Measurements from ENCODE around the gene NDUFV1. TPM values are rescaled to one million over a fixed set of nuclear protein-coding genes. Genes with fewer than 3 reads are reported as not detected.
"Not testable (repeated sequence)": the region's sequence is repeated elsewhere in the genome, so short reads cannot be mapped to it uniquely, and the experiment has no call there.

NDUFV1 gene
- total RNA-seq, 4 donors from 2014 or later = 306 to 608 (median 365) TPM

DNA sequence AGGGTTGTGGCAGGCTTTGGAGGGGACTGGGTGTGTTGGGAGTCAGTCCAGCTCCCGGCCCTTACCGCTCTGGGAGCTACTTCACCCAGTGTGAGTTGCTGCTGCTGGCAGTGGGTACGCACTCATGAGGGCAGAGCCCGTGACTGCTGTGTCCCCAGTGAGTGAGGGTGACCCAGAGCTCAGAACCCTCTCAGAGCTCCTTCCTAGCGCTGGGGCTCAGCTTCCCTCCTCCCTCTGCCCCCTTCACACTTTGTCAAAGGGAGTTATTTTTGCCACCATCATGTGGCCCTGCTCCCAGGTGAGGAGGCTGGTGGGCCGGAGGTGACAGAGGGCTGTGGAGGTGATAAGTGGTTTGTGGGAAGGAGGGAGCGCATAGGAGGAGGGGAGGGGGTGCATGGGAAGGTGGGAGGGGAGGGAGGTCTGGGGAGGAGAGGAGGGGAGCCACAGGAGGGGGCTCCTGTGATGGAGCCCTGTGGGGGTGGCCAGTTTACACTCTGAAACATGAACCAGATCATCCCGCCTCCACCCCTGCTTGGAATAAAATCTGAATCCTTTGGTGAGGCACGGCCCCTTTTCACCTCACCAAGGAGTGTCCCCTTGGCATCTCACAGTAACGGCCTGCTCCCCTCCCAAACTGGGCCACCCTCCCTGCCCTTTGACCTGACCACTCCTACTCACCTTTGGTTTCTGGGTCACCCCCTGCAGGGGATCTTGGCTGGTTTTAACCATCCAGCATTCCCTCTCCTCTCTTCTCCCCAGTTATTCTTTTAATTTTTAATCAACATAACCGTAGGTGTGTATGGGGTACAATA is 9.9 kb downstream of the NDUFV1 start:
- Histone ChIP-seq H3K27ac (no peak overlapping the region), H3K4me1 (peaks cover 0 to 8% of the 10 kb centered on the region in 2 donors), H3K4me3 (no peak overlapping the region), H3K9me3 (no peaks in the 10 kb centered on the region), H3K27me3 (peaks cover 0 to 2% (median 0%) of the 10 kb centered on the region in 3 donors), H3K36me3 (peaks cover 0 to 12% of the 10 kb centered on the region in 2 donors)
- intact Hi-C loops (cut with DNase I; ENCODE audit: low total_unique reads) (no loop called here), in situ Hi-C loops (cut with MboI; ENCODE audit: low sequenced_read_pairs in 4 of 4) (no loop called here)
- TF ChIP-seq POLR2A (IDR thresholded peaks at IDR 0.05) = no peak
- DNase-seq = no peak
- ATAC-seq = no peak

DNA sequence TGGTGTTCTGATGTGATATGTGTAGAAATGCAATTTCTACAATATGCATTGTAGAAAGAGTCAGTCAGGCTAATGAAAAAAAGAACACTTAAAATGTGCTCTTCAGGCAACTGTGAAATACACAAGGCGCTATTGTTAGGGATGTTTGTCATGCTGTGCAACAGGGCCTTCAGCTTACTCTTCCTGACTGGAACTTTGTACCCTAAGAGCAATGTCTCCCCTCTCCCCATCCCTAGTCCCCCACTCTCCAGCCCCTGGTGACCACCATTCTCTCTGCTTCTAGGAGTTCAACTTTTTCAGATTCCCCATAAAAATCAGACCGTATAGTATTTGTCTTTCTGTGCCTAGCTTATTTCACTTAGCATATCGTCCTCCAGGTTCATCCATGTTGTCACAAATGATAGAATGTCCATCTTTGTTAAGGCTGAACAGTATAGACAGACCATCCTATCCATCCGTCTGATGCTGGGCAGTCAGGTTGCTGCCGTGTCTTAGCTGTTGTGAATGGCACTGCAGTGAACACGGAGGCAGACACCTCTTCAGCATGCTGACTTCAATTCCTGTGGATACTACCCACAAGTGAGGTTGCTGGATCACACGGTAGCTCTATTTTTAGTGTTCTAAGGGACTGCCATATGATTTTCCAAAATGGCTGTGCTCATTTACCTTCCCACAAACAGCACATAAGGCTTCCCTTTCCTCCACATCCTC is 10.7 kb downstream of the NDUFV1 start:
- no peaks in the 10 kb centered on the region for H3K9me3 ChIP-seq
- H3K27ac ChIP-seq = no peak overlapping the region
- no peak for ATAC-seq
- intact Hi-C loops (cut with DNase I; ENCODE audit: low total_unique reads) (no loop called here), in situ Hi-C loops (cut with MboI; ENCODE audit: low sequenced_read_pairs in 4 of 4) (no loop called here)
- peaks cover 0 to 2% (median 0%) of the 10 kb centered on the region in 3 donors for H3K27me3 ChIP-seq
- H3K4me3 ChIP-seq = no peak overlapping the region
- peaks cover 0 to 8% of the 10 kb centered on the region in 2 donors for H3K4me1 ChIP-seq
- H3K36me3 ChIP-seq = peaks cover 0 to 5% of the 10 kb centered on the region in 2 donors
- no peak for TF ChIP-seq POLR2A (IDR thresholded peaks at IDR 0.05)
- TF ChIP-seq, protein P1, sequence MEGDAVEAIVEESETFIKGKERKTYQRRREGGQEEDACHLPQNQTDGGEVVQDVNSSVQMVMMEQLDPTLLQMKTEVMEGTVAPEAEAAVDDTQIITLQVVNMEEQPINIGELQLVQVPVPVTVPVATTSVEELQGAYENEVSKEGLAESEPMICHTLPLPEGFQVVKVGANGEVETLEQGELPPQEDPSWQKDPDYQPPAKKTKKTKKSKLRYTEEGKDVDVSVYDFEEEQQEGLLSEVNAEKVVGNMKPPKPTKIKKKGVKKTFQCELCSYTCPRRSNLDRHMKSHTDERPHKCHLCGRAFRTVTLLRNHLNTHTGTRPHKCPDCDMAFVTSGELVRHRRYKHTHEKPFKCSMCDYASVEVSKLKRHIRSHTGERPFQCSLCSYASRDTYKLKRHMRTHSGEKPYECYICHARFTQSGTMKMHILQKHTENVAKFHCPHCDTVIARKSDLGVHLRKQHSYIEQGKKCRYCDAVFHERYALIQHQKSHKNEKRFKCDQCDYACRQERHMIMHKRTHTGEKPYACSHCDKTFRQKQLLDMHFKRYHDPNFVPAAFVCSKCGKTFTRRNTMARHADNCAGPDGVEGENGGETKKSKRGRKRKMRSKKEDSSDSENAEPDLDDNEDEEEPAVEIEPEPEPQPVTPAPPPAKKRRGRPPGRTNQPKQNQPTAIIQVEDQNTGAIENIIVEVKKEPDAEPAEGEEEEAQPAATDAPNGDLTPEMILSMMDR (IDR thresholded peaks at IDR 0.05 in 4 of 5, conservative IDR thresholded peaks at IDR 0.05 in 1 of 5) = no peak
- no peak for DNase-seq

DNA sequence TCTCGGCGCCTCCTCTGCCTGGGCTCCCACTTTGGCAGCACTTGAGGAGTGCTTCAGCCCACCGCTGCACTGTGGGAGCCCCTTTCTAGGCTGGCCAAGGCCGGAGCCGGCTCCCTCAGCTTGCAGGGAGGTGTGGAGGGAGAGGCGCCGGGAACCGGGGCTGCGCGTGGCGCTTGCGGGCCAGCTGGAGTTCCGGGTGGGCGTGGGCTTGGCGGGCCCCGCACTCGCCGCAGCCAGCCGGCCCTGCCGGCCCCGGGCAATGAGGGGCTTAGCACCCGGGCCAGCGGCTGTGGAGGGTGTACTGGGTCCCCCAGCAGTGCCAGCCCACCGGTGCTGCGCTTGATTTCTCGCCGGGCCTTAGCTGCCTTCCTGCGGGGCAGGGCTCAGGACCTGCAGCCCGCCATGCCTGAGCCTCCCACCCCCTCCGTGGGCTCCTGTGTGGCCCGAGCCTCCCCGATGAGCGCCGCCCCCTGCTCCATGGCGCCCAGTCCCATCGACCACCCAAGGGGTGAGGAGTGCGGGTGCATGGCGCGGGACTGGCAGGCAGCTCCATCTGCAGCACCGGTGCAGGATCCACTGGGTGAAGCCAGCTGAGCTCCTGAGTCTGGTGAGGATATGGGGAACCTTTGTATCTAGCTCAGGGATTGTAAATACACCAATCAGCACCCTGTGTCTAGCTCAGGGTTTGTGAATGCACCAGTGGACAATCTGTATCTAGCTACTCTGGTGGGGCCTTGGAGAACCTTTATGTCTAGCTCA is 12.3 kb downstream of the NDUFV1 start:
- in situ Hi-C loops (cut with MboI; ENCODE audit: low sequenced_read_pairs in 4 of 4); H3K4me1 ChIP-seq; H3K9me3 ChIP-seq; intact Hi-C loops (cut with DNase I; ENCODE audit: low total_unique reads); H3K4me3 ChIP-seq; H3K36me3 ChIP-seq; DNase-seq; H3K27ac ChIP-seq; ATAC-seq; H3K27me3 ChIP-seq: not testable (repeated sequence)

DNA sequence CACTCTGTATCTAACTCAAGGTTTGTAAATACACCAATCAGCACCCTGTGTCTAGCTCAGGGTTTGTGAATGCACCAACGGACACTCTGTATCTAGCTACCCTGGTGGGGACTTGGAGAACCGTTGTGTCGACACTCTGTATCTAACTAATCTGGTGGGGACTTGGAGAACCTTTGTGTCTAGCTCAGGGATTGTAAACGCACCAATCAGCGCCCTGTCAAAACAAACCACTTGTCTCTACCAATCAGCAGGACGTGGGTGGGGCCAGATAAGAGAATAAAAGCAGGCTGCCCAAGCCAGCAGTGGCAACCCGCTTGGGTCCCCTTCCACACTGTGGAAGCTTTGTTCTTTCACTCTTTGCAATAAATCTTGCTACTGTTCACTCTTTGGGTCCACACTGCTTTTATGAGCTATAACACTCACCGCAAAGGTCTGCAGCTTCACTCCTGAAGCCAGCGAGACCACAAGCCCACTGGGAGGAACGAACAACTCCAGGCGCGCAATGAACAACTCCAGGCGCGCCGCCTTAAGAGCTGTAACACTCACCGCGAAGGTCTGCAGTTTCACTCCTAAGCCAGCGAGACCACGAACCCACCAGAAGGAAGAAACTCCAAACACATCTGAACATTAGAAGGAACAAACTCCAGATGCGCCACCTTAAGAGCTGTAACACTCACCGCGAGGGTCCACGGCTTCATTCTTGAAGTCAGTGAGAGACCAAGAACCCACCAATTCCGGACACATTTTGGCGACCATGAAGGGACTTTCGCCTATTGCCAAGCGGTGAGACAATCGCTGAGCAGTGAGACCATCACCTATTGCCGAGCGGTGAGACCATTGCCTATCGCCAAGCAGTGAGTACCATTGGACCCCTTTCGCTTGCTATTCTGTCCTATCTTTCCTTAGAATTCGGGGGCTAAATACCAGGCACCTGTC is 13.2 kb downstream of the NDUFV1 start:
- ATAC-seq; H3K27me3 ChIP-seq; in situ Hi-C loops (cut with MboI; ENCODE audit: low sequenced_read_pairs in 4 of 4); H3K9me3 ChIP-seq; H3K27ac ChIP-seq; H3K36me3 ChIP-seq; H3K4me3 ChIP-seq; intact Hi-C loops (cut with DNase I; ENCODE audit: low total_unique reads); DNase-seq; H3K4me1 ChIP-seq: not testable (repeated sequence)

DNA sequence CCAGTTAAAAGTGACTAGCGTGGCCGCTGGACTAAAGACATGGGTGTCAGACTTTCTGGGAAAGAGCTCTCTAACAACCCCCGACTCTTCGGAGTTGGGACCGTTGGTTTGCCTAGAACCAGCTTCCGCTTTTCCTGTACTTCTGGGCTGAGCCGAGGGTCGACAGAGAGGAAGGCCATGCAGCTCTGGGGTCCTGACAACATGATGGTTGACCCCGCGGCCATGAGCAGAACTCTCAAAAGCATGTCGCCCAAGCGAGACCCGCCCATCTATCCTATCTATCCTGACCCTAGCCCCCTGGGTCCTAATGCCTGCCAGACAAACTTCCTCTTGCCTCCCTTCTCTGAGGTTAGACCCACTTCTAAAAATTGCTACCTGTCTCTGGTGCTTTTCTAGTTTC is 13.9 kb downstream of the NDUFV1 start:
- H3K4me3 ChIP-seq; ATAC-seq; H3K27ac ChIP-seq; in situ Hi-C loops (cut with MboI; ENCODE audit: low sequenced_read_pairs in 4 of 4); H3K9me3 ChIP-seq; H3K36me3 ChIP-seq; H3K27me3 ChIP-seq; DNase-seq; H3K4me1 ChIP-seq; intact Hi-C loops (cut with DNase I; ENCODE audit: low total_unique reads): not testable (repeated sequence)

DNA sequence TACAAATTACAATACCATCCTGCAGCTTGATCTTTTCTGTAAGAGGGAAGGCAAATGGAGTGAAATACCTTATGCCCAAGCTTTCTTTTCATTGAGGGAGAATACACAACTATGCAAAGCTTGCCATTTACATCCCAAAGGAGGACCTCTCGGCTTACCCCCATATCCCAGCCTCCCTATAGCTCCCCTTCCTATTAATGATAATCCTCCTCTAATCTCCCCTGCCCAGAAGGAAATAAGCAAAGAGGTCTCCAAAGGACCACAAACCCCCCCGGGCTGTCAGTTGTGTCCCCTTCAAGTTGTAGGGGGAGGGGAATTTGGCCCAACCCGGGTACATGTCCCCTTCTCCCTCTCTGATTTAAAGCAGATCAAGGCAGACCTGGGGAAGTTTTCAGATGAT is 15.2 kb downstream of the NDUFV1 start:
- in situ Hi-C loops (cut with MboI; ENCODE audit: low sequenced_read_pairs in 4 of 4); intact Hi-C loops (cut with DNase I; ENCODE audit: low total_unique reads): not testable (repeated sequence)

DNA sequence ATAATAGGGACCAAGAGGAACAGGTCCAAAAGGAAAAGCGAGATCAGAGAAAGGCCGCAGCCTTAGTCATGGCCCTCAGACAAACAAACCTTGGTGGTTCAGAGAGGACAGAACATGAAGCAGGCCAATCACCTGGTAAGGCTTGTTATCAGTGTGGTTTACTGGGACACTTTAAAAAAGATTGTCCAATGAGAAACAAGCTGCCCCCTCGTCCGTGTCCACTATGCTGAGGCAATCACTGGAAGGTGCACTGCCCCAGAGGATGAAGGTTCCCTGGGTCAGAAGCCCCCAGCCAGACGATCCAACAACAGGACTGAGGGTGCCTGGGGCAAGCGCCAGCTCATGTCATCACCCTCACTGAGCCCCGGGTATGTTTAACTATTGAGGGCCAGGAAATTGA is 16.2 kb downstream of the NDUFV1 start:
- intact Hi-C loops (cut with DNase I; ENCODE audit: low total_unique reads); DNase-seq; H3K4me3 ChIP-seq; ATAC-seq; in situ Hi-C loops (cut with MboI; ENCODE audit: low sequenced_read_pairs in 4 of 4); H3K4me1 ChIP-seq; H3K9me3 ChIP-seq; H3K27me3 ChIP-seq; H3K36me3 ChIP-seq: not testable (repeated sequence)
- H3K27ac ChIP-seq = peak overlapping the region; percentile 48 to 65 (median 55)

More for the DNA sequence above, 15.2 kb downstream of the NDUFV1 start:
- H3K27me3 ChIP-seq, H3K4me1 ChIP-seq, H3K9me3 ChIP-seq, H3K27ac ChIP-seq, H3K36me3 ChIP-seq, H3K4me3 ChIP-seq, ATAC-seq, DNase-seq: not testable (repeated sequence)

DNA sequence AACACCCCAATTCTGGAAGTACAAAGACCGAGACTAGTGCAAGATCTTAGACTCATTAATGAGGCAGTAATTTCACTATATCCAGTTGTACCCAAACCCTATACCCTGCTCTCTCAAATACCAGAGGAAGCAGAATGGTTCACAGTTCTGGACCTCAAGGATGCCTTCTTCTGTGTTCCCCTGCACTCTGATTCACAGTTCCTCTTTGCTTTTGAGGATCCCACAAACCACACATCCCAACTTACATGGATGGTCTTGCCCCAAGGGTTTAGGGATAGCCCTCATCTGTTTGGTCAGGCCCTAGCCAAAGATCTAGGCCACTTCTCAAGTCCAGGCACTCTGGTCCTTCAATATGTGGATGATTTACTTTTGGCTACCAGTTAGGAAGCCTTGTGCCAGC is 17.1 kb downstream of the NDUFV1 start:
- H3K4me3 ChIP-seq; DNase-seq; H3K9me3 ChIP-seq; intact Hi-C loops (cut with DNase I; ENCODE audit: low total_unique reads); in situ Hi-C loops (cut with MboI; ENCODE audit: low sequenced_read_pairs in 4 of 4); H3K36me3 ChIP-seq; H3K27me3 ChIP-seq; H3K4me1 ChIP-seq; ATAC-seq; H3K27ac ChIP-seq: not testable (repeated sequence)

DNA sequence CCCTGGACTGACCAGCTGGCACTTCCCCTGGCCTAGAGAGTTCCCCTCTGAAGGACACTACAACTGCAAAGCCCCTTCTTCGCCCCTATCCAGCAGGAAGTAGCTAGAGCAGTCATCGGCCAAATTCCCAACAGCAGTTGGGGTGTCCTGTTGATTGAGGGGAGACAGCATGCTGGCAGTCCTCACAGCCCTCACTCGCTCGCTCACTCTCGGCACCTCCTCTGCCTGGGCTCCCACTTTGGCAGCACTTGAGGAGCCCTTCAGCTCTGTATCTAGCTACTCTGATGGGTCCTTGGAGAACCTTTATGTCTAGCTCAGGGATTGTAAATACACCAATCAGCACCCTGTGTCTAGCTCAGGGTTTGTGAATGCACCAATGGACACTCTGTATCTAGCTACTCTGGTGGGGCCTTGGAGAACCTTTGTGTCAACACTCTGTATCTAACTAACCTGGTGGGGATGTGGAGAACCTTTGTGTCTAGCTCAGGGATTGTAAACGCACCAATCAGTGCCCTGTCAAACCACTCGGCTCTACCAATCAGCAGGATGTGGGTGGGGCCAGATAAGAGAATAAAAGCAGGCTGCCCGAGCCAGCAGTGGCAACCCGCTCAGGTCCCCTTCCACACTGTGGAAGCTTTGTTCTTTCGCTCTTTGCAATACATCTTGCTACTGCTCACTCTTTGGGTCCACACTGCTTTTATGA is 19.5 kb downstream of the NDUFV1 start:
- intact Hi-C loops (cut with DNase I; ENCODE audit: low total_unique reads); H3K9me3 ChIP-seq; H3K27me3 ChIP-seq; ATAC-seq; in situ Hi-C loops (cut with MboI; ENCODE audit: low sequenced_read_pairs in 4 of 4); DNase-seq; H3K36me3 ChIP-seq; H3K27ac ChIP-seq; H3K4me1 ChIP-seq; H3K4me3 ChIP-seq: not testable (repeated sequence)
